HUES64 (cell line): ENCODE measurements around the gene GJB6.

Experiments
- H3K27ac ChIP-seq: 2 replicates; pipeline ENCODE4 v1.7.0; 2013; ENCODE audit warnings: low read depth, low read length, inconsistent platforms
- H3K27me3 ChIP-seq: 2 replicates; pipeline ENCODE4 v1.6.1; 2013; ENCODE audit warnings: mild to moderate bottlenecking, low read length; ENCODE audit not compliant: insufficient read depth
- H3K36me3 ChIP-seq: 2 replicates; pipeline ENCODE4 v1.6.1; 2013; ENCODE audit warnings: mild to moderate bottlenecking, low read length; ENCODE audit not compliant: insufficient read depth
- H3K4me1 ChIP-seq: 2 replicates; pipeline ENCODE4 v1.6.1; 2013; ENCODE audit warnings: mild to moderate bottlenecking, low read length, moderate library complexity; ENCODE audit not compliant: insufficient read depth
- H3K4me3 ChIP-seq: 2 replicates; pipeline ENCODE4 v1.5.1; 2013; ENCODE audit warnings: mild to moderate bottlenecking, low read length, moderate library complexity
- H3K9ac ChIP-seq: 2 replicates; pipeline ENCODE4 v1.6.1; 2013; ENCODE audit warnings: mild to moderate bottlenecking, low read depth, low read length
- H3K9me3 ChIP-seq: 2 replicates; pipeline ENCODE4 v1.6.1; 2013; ENCODE audit warnings: low read depth, low read length; ENCODE audit not compliant: insufficient read depth
- WGBS: fragments of 150-250, 120-280 bp; methylation state at CpG from one replicate; pipeline ENCODE4 v1.1.7; 2013; ENCODE audit warnings: missing lambda C conversion rate; 5-methylcytosine and 5-hydroxymethylcytosine counted together

The GJB6 gene

GRCh38 chr13:20193162-20193906 lies 38.8 kb downstream of the GJB6 start:
- Histone ChIP-seq H3K36me3 (no peaks in the 10 kb centered on the region), H3K4me1 (0 out of 2 replicates have a peak, but pooled peaks cover 7% of the 10 kb centered on the region), H3K9me3 (no peaks in the 10 kb centered on the region), H3K4me3 (peak overlapping the region; percentile 42), H3K9ac (no peak overlapping the region), H3K27me3 (peaks cover 97% of the 10 kb centered on the region), H3K27ac (no peak overlapping the region)
- WGBS: under 1% methylated on average over 52 of the region's 53 CpGs

GRCh38 chr13:20192836-20193161 lies 39.3 kb downstream of the GJB6 start, which contains the start of gene GJB2:
Gene GJB2 (minus strand): TSS chr13:20192938. CDS start chr13:20189581, 3,357 bp downstream.
- WGBS: 1% methylated on average over 38 of the region's 39 CpGs
- H3K9ac ChIP-seq: no peak within 1 kb of the TSS
- H3K9me3 ChIP-seq: no peaks in the 10 kb centered on the region
- no peaks in the 10 kb centered on the region for H3K36me3 ChIP-seq
- H3K27ac ChIP-seq: no peak within 1 kb of the TSS
- H3K27me3 ChIP-seq: peaks cover 92% of the 10 kb centered on the region
- peak within 1 kb of the TSS; percentile 42 for H3K4me3 ChIP-seq
- 0 out of 2 replicates have a peak, but pooled peaks cover 7% of the 10 kb centered on the region for H3K4me1 ChIP-seq

GRCh38 chr13:20192158-20192835 lies 39.8 kb downstream of the GJB6 start:
- H3K9ac ChIP-seq: no peak overlapping the region
- H3K4me3 ChIP-seq: peak overlapping the region; percentile 42
- no peak overlapping the region for H3K27ac ChIP-seq
- WGBS: under 1% methylated on average over 73 of the region's 73 CpGs
- no peaks in the 10 kb centered on the region for H3K36me3 ChIP-seq
- H3K9me3 ChIP-seq: no peaks in the 10 kb centered on the region
- H3K4me1 ChIP-seq: 0 out of 2 replicates have a peak, but pooled peaks cover 7% of the 10 kb centered on the region
- H3K27me3 ChIP-seq: peaks cover 90% of the 10 kb centered on the region

DNA sequence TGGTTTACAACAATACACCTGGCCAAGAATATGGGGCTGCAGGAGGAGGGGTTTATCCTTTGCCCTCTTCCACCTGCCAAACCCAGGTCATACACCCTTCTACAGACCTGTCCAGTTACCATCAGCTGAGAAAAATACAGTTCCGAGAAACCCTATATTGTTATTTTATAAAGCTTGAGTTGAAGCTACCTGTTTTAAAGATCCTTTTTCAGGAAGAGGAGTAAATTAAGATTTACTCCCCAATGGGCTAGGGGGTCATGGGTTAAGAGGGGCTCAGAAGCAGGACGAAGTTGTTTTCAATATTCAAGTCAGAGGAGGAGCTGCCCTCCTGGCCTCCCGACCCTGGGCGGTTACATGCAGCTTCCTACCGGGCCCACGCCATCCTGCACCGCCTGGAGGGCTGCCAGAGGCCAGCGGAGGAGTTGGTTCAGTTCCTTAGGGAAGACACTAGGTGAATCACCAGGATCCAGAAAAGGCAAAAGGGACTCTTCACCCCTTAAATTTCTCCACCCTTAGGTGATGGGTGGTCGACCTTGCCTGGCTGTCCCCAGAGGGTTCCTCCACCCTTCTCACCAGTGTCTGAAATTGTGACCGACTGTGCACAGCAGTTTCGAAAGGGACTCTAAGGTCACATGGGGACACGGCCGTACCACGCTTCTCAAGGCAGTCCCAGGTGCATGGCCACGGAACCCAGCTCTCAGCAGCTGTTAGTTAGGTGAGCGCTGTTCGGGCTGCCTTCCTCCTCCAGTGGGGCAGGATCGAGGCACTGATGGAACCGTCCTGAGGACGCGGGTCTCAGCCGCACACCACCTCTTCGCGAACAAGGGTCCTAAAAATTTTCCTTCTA lies 40.6 kb downstream of the GJB6 start:
- H3K27me3 ChIP-seq: peaks cover 83% of the 10 kb centered on the region
- peak overlapping the region; percentile 42 for H3K4me3 ChIP-seq

DNA sequence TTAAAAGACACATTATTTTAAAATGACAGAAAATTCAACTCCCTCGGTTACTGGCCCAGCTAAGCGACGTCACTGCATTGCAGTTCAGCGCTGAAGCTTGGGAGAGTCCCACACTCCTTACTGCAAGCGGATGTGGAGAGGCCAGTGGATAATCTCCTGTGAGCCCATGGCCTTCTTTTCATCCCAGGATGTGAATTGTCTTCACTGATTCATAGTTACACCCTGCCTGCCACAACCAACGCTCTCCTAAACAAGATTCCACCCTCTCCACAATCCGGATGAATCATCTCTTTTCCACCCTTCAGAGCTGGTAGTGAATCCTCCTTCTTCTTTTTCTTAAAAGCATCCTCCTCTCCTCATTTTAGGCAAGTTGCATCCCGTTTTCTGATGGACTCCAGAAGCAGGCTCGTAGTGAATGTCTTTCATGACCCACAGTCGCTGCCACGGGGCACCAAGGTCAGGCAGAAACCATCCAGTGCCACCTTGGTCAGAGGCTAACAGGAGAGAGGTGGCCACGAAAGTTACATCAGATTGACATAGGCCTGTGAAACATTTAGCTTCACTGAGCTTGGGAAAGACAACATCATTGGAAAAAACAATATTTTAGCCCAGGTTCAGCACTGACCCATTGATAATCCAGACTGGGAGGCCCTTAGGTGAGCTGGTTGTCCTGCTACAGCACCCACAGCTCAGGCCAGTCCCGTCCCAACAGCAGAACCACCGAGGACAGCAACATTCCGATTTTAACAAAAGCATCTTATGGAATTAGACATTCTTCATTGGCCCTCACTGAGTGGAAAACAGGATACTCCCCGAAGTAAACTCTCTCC lies 41.4 kb downstream of the GJB6 start:
- Histone ChIP-seq H3K27ac (no peak overlapping the region), H3K9ac (no peak overlapping the region), H3K4me3 (no peak overlapping the region), H3K9me3 (no peaks in the 10 kb centered on the region), H3K4me1 (0 out of 2 replicates have a peak, but pooled peaks cover 7% of the 10 kb centered on the region), H3K27me3 (peaks cover 74% of the 10 kb centered on the region), H3K36me3 (no peaks in the 10 kb centered on the region)
- 83% methylated on average over 16 of the region's 16 CpGs for WGBS

More for the DNA sequence above, 40.6 kb downstream of the GJB6 start:
- Histone ChIP-seq H3K36me3 (no peaks in the 10 kb centered on the region), H3K27ac (no peak overlapping the region), H3K4me1 (0 out of 2 replicates have a peak, but pooled peaks cover 7% of the 10 kb centered on the region), H3K9ac (no peak overlapping the region), H3K9me3 (no peaks in the 10 kb centered on the region)
- WGBS: 27% methylated on average over 24 of the region's 24 CpGs

- Histone ChIP-seq H3K27ac (no peak overlapping the region), H3K9me3 (no peaks in the 10 kb centered on the region), H3K9ac (no peak overlapping the region), H3K27me3 (peaks cover 68% of the 10 kb centered on the region), H3K4me3 (no peak overlapping the region), H3K4me1 (0 out of 2 replicates have a peak, but pooled peaks cover 7% of the 10 kb centered on the region), H3K36me3 (no peaks in the 10 kb centered on the region)
- 86% methylated on average over 5 of the region's 5 CpGs for WGBS
Observed at GRCh38 chr13:20190076-20190475, 42.0 kb downstream of the GJB6 start.

DNA sequence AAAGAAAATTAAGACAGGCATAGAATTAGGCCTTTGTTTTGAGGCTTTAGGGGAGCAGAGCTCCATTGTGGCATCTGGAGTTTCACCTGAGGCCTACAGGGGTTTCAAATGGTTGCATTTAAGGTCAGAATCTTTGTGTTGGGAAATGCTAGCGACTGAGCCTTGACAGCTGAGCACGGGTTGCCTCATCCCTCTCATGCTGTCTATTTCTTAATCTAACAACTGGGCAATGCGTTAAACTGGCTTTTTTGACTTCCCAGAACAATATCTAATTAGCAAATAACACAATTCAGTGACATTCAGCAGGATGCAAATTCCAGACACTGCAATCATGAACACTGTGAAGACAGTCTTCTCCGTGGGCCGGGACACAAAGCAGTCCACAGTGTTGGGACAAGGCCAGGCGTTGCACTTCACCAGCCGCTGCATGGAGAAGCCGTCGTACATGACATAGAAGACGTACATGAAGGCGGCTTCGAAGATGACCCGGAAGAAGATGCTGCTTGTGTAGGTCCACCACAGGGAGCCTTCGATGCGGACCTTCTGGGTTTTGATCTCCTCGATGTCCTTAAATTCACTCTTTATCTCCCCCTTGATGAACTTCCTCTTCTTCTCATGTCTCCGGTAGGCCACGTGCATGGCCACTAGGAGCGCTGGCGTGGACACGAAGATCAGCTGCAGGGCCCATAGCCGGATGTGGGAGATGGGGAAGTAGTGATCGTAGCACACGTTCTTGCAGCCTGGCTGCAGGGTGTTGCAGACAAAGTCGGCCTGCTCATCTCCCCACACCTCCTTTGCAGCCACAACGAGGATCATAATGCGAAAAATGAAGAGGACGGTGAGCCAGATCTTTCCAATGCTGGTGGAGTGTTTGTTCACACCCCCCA lies 43.2 kb downstream of the GJB6 start:
- no peaks in the 10 kb centered on the region for H3K9me3 ChIP-seq
- H3K4me1 ChIP-seq: 0 out of 2 replicates have a peak, but pooled peaks cover 3% of the 10 kb centered on the region
- peaks cover 57% of the 10 kb centered on the region for H3K27me3 ChIP-seq
- no peak overlapping the region for H3K27ac ChIP-seq
- H3K36me3 ChIP-seq: no peaks in the 10 kb centered on the region
- H3K9ac ChIP-seq: no peak overlapping the region
- no peak overlapping the region for H3K4me3 ChIP-seq
- WGBS: 92% methylated on average over 28 of the region's 28 CpGs

- H3K27ac ChIP-seq: no peak overlapping the region
- no peak overlapping the region for H3K9ac ChIP-seq
- no peaks in the 10 kb centered on the region for H3K36me3 ChIP-seq
- peaks cover 35% of the 10 kb centered on the region for H3K27me3 ChIP-seq
- no peaks in the 10 kb centered on the region for H3K4me1 ChIP-seq
- 81% methylated on average over 6 of the region's 6 CpGs for WGBS
- H3K4me3 ChIP-seq: no peak overlapping the region
- H3K9me3 ChIP-seq: no peaks in the 10 kb centered on the region
Observed at GRCh38 chr13:20186771-20187170, 45.3 kb downstream of the GJB6 start.

DNA sequence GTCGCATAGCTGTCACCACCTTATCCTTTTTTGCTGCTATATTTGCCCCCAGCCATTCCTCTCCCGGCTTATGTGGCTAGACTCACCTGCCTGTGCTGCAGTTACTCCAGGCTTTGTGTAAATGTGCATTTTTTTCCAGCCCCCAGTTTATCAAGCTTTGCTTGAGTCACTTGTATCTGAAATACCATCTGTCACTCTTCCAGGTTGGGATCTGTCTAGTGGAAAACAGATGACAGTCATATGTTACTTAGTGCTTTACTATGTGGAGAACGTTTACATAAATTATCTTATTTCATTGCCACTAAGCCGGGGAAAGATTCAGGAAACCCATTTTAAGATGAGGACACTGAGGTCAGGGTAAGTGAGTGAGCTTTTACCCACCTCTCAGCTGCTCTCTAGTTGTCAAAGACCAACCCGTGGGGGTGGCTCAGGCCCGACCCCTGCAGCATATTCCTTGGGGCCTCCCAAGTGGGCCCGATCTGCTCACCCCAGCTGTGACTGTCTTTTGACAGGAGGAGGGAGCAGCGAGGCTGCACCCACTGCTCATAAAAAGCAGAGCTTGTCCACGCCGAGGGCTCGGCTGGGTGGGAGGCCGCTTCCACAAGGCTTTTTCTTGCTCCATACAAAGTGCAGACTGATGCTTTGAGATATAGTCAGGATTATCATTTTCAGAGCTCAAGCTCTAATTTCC lies 46.6 kb downstream of the GJB6 start:
- Histone ChIP-seq H3K36me3 (no peaks in the 10 kb centered on the region), H3K9ac (no peak overlapping the region), H3K27me3 (peaks cover 23% of the 10 kb centered on the region), H3K9me3 (no peaks in the 10 kb centered on the region), H3K4me1 (no peaks in the 10 kb centered on the region), H3K4me3 (no peak overlapping the region), H3K27ac (no peak overlapping the region)
- WGBS: 92% methylated on average over 10 of the region's 12 CpGs
